KG1 (cell line): Measurements from ENCODE around the gene MAP2K1.

ENCODE experiments used
- DNase-seq: peaks from one replicate; lab custom pipeline; 2025; lab: John Stamatoyannopoulos, UW

MAP2K1 gene

DNA sequence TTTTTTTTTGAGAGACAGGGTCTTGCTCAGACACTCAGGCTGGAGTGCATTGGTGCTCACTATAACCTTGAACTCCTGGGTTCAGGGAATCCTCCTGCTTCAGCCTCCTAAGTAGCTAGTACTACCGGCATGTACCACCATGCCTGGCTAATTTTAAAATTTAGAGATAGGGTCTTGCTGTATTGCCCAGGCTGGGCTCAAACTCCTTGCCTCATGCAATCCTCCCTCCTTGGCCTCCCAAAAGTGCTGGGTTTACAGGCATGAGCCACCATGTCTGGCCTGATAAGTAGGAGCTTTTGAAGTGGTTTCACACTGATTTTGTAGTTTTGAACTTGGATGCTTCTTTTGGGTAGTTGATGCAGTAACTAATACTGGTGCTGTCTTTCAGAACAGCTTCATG lies 7.8 kb downstream of the MAP2K1 start:
- no peak for DNase-seq

DNA sequence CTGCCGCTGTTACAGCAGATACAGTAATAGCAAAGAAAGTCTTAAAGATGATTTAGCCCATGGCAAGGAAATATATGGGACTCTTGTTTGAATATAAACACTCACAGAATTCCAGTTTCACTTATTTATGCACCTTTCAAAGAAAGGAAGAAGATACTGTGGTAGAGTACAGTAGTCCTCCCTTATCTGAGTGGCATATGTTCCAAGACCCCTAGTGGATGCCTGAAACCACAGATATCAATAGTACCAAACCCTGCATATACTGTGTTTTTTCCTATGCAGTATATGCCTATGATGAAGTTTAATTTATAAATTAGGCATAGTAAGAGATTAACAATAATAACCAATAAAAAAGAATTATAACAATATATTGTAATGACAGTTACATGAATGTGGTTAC lies 8.2 kb downstream of the MAP2K1 start:
- DNase-seq = no peak

DNA sequence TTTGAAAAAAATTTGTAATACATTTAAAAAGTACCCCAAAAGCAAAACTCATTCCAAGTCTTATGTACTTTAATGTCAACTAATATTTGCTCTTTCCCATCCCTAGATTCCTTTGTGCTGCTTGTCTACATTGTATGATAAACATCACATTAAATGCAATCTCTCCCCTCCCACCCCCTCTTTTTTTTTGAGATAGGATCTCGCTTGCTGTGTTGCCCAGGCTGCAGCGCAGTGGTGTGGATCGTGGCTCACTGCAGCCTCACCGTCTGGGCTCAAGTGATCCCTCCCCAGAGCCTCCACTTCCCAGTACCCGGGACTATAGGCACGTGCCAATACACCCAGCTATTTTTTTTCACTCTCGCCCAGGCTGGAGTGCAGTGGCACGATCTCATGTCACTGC lies 12.6 kb downstream of the MAP2K1 start:
- no peak for DNase-seq

DNA sequence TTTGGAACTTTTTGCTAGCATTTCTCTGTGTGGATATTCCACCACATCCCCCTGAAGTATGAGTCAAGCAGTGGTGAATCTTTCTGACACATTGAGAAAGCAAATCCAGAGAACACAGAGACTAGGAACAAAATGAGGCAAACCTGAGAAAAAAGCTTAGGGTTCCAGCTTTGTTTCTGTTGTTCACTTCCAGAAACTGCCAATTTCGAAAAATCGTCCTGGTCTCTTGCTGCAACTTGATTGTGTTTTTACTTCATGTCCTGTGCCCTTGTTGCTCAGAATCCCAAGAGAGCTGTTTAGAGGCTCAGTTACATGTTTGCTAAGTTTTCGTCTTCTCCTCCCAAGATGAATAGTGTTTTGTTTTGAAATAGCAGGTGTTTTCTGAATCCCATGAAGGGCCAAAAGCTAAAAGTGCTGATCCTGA lies 13.7 kb downstream of the MAP2K1 start:
- DNase-seq = no peak

DNA sequence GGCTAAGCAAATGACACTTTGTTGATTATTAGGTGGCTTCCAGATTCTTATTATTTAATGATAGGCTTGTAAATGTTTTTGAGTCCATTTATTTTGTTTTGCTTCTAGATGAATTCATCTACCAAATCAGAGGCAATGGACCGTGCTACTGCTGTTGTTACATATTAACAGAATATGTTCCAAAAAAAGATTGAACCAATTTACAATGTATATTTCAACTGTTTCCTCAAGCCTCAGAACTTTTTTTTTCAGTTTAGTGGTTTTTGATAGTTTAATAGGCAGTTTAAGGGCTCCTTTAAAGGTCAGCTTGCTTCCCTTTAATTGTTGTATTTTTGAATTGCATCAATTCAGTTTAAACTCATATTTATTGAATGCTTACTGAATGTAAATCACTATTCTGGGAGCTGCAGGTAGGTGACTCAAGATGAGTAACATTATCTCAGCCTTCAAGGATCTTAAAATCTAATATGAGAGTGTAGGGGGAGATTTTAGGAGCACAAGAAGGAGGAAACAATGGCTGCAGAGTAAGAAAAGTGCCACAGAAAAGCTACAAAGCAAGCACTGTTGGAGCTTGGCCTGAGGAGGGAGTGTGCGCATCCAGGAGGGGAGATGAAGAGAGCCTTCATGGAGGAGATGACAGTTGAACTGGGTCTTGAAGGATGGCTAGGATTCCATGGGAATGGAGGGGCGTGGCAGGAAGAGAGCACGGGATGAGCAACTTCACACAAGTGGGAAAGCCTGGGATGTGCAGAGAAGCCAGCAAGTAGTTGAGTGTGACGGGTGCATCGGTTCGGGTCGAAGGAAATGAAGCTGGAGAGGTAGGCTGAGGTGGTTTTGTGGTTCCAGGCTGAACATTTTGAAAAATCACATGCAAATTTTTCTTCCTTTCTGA lies 14.7 kb downstream of the MAP2K1 start:
- DNase-seq = no peak

DNA sequence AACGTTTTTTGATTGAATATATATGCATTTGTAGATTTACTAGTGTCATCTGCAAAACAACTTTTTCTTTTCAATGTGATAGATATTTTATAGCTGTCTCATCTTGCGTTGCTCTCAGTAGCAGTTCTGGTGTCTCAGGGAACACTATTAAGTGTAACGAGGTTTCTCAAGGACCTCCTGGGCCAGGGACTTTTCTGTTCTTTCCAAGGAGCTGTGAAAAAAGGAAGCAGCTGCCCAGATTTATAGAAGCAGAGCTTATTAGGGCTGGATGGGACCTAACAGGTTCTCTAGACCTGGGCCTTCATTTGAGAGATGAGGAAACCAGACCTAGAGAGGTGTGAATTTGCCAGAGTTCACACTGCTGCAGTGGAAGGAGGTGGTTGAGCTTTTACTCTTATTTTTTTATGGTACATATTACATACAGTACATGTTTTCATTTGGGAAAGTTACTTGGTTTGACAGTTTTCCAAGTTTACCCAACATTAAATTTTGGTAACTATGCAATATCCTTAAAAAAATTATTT lies 16.1 kb downstream of the MAP2K1 start:
- DNase-seq = no peak

DNA sequence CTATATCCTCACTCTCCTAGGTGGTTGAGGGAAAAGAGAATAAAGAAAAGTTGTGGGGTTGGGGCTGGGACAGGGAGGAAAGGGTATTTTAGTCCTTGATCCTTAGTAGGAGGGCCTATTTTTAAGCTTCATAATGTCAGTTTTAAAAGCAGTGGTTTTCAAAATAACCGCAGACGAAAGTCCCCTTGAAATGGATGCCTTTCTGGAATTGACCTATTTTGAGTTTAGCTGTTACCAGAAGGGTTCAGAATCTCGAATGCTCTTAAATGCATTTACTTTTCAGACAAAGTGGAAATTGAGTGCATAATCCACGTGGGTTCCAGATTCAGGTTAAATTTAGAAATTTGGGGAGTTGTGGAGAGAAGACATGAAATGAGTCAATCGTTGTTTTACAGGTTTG lies 16.6 kb downstream of the MAP2K1 start:
- no peak for DNase-seq

DNA sequence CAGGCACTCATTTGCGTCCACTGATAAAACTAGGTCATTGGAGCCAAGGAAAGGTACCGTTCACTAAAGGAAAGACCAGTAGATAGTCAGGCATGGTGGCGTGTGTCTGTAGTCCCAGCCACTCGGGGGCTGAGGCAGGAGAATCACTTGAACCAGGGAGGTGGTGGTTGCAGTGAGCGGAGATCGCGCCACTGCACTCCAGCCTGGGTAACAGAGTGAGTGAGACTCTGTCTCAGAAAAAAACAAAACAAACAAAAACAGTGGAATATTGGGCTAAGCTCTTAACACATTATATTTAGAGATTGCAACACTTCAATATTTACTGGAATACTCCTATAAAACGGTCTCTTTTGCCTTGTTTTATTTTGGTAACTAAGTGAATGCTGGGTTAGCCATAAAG lies 17.4 kb downstream of the MAP2K1 start:
- DNase-seq = no peak

DNA sequence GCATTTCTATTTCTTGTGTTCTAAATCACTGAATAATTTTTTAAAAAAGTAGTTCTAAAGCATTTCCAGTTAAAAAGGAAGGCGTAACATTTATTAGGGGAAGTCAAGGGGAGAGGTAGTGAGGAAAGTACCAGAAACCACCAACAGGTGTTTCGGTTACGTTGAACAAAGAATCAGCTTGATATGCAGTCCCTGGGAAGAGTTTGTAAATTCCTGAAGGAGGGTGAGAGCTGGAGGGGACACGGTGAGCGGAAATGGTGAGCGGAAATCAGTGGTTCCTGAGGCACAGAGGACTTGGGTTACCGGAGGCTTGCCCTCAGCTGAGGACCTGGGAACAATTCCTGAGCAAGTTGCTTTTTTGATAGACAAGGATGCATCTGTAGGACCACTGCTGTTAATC lies 17.8 kb downstream of the MAP2K1 start:
- no peak for DNase-seq

DNA sequence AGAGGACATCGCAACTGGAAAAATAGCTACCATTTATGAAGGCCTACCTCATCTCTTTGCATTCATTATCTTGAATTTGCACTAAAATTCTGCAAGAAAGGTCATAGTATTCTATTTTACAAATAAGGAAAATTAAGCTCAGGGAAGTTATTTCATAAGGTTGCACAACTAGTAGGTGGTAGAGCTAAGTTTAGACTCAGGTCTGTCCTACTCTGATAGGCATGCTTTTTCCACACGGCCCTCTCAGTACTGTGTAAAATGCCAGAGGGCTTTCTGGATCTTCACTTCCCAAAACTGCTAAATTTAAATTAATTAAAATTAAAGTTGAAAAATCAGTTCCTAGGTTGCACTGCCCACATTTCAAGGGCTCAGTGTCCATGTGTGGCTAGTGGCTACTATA lies 18.3 kb downstream of the MAP2K1 start:
- DNase-seq = no peak

DNA sequence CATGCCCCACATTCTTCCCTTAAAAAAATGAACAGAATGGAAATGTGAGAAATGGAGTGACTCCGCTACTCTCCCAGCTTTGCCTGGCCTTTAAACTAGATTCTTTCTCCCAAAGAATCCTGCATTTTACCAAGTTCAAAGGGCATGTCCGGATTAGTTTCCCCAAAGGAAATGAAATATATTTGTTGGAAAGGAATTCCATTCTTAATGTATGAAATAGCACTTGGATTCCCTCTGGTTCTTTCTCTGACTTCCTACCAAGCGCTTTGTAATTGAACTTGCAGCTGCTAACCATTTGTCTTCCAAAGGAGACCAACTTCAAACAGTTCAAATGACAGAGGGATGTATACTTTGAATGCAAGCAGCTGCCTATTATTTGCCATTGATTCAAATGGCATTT lies 18.9 kb downstream of the MAP2K1 start:
- DNase-seq = no peak

DNA sequence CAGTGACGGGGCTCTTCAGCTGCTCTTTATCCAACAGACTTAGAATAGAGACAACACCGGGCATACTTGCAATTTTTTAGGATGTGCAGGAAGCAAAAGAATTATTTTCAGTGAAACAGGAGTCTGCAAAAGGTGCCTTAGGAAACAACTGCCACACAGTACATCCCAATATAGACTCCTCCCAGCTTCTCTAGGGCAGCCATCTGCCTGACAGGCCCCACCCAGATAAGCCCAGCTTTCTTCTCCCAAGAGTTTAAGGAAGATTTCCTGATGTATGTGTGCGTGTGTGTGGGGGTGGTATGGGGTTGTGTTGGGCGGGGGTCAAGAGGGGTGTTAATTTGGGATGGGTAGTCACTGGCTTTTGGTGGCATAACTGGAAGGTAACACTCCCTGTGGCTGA lies 21.5 kb downstream of the MAP2K1 start:
- no peak for DNase-seq

DNA sequence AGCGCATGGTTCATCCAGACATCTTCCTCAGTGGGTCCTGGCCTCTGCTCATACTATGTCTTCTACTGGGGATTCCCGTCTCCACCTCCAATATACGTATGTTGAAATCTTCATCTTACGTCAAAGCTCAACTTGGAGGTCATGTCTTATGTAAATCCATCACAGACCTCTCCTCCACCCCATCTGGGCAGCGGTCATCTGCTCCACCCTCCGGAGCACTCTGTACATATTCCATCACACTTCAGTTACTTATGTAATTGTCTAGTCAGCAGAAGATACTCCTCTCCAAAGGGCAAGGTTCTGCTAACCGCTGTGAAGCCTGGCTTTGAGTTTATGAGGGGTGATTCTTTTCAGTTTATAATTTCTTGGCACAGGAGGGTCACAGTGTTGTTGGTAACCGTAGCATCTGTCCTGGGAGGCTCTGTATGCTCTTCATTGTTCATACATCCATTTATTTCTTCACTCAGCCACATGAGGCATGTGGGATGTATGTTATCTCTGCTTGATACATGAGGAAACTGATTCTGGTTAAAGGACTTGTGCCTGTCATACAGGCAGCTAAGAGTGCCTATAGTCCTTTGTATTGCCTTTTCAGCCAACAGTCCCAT lies 22.1 kb downstream of the MAP2K1 start:
- no peak for DNase-seq

DNA sequence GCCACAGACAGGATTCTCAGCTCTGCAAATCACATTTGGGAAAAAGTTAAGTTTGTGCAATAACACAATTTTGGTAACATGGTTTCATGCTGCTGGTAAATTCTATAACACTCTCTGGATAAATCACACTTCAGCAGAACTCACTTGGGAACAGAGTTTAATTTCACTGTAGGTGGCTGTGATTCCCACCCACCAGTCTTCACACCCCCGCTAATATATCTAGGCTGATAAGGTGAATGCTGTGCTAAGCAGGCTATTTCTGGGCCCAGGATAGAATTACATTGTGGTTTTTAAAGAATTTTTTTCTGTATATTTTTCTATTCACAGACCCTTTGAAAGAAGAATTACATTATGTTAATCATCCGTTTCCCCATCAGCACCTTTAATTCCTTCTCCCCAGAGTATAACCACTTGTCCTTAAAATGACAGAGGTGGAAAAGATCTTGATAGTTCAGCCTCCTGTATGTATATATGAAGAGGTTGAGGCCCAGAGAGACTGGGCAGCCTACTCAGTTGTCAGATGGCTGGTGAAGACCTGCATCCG lies 22.9 kb downstream of the MAP2K1 start:
- DNase-seq = no peak

DNA sequence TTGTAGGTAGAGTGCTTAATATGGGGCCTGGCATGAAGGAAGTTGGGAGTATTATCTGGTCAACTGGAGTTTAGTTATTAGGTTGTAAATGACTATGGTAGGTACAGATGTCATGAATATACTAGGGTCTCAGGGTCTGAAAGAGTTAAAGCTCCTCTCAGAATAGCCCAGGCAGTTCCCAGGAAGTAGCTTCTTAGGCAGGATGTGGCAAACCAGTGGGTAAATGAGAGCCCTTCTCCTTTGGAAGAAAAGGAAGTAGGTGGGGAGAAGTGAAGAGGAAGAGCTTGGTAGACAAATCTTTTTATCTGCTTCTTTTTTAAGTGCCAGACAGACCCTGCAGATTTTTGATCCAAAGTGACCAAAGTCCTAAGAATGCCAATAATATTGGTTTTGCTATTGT lies 24.5 kb downstream of the MAP2K1 start:
- DNase-seq = no peak

DNA sequence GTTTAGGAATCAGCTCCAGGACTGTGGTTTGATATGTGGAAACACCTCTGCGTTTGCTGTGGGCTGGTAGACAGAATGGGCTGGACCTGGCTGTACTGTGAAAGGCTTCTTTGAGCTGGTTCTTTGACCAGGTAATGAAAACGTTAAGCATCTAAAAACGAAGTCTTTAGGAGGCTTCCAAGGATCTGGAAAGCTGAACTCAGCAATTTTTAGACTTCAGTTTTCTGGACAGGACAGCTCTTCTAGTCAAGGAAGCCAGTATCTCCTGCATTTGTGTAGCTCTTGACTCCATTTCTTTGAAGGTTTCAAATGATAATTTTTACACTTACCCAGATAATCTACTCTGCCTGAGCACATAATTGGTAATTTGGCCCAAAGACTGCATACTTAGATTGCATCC lies 25.5 kb downstream of the MAP2K1 start:
- DNase-seq = no peak

DNA sequence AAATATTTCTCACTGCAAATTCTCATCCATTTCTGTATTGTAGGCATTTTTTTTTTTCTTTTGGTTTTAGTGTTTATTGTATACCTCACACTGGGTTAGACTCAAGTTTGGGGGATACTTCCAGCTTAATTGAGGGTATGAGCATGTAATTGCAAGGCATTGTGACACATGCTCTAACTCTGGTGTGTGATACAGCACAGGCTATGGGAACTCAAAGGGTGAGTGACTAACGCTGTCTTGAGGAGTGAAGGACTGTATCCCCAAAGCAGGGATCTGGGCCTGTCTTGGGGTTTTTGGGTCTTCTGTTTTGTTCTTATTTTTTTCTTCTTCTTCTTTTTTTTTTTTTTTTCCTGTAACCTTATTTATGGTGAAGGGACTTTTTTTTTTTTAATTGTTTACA lies 26.9 kb downstream of the MAP2K1 start:
- no peak for DNase-seq

DNA sequence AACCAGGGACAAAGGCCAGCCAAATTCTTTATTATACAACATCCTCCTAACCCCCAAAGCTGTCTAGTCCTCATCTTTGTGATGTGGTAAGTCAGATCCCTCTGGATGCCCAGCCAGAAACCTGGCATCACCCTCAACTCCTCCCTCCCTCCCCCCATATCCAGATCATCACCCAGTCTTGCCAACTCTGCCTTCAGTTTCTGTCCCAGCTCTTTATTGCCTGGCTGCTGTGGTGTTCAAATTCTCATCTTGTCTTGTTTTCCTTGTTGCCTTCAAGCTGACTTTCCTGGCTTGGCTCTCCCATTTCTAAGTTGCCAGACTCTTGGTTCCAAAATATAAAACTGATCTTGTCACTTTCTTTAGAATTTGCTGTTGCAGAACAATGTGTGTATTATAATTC lies 28.6 kb downstream of the MAP2K1 start:
- DNase-seq = no peak

DNA sequence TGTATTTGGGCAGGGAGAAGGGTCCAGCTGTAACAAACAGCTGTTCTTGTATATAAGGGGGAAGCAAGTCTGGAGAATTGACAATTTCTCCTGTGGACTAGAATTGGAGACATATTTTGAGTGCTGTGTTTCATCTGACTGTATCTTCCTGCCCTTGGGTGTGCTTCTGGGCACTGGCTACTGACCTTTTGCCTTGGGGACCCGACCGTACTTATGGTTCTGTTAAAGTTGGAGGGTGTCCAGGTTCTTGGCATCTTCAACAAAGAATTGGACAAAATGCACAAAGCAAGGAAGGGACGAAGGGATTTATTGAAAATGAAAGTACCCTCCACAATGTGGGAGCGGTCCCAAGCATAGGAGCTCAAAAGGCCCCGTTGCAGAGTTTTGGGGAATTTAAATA lies 31.0 kb downstream of the MAP2K1 start:
- no peak for DNase-seq

DNA sequence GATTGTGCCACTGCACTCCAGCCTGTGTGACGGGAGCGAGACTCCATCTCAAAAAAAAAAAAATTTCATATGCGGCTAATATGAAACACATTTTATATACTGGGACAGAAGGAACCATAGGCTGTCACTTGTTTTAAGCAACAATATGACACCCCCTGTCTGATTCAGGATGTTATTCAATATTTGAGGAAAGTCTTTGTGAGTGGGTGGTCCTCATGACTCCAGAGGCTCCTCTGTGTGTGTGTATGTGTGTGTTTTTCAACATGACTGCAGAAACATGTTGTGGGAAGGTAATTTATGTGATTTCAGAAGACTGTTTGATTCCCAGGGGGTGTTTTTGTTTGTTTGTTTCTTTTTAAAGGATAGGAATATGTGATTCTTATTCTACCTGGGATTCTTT lies 32.8 kb downstream of the MAP2K1 start:
- DNase-seq = no peak

DNA sequence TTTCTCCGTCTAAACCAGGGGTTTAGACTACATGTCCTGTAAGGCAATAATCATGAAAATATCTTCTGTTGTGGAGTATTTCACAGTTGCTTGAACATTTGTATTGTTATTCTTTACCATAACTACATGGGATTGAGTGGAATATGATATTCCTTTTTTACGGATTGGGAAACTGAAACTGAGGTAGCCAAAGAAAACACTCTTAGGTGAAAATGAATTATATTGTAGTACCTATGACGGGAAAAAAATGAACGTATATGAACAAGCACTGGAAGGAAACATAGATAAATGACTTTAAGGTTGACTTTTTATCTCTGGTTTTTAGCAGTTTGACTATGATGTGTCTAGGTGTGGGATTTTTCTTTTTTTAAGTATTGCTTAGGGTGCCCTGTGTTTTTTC lies 35.6 kb downstream of the MAP2K1 start:
- DNase-seq = no peak

DNA sequence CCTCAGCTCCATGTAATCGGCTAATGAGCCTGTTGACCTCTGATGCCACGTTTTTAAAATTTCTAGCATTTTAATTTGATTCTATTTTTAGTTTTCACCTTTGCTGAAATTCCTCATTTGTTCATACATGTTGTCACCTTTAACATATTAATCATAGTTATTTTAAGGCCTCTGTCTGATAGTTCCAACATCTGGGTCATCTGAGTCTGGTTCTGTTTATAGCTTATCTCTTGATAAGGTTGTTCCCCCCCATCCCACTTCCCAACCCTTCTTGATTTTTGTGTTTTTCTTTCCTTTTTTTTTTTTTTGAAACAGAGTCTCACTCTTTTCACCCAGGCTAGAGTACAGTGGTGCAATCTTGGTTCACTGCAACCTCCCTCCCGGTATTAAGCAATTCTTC lies 36.4 kb downstream of the MAP2K1 start:
- DNase-seq = no peak

DNA sequence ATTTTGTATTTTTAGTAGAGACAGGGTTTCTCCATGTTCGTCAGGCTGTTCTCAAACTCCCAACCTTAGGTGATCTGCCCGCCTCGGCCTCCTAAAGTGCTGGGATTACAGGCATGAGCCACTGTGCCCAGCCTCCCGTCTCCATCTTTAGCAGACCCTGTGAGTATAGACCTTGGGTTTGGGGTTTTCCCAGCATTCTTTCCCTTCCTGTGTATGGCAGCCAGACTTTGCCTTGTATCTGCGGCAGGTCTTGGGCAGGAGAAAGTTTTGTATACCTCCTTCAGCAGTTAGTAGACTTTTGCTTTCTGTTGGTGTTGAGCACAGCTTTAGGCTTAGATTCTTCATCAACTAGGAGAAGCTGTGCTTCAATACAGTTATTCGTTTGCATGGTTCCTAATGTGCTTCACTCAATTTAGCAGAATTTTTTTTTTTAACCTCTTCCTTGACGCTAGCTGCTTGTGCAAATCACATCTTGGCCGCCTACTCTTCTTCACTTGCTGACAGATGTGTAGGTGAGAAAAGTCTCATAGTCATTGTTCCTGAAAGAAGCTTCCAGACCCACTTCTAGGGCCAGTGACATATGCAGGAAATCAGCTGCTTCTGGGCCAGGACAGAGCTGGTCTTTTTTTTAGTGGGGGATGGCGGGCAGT lies 38.4 kb downstream of the MAP2K1 start:
- DNase-seq = no peak
